SK-N-SH (cell line): ENCODE data around the gene JMJD1C.
"Not testable (repeated sequence)": the region's sequence is repeated elsewhere in the genome, so short reads cannot be mapped to it uniquely, and the experiment has no call there.

Experiments
- CTCF ChIP-seq: fragments of 200-600 bp; sonication (generic); IDR thresholded peaks from 2 replicates; pipeline ENCODE4 v1.6.1; 2017; ENCODE audit warnings: antibody characterized with exemption, mild to moderate bottlenecking, moderate library complexity
- FOXJ3 ChIP-seq: sonication (generic); formaldehyde crosslinking; IDR thresholded peaks from 2 replicates; pipeline ENCODE4 v1.5.1; 2020; ENCODE audit warnings: mild to moderate bottlenecking, missing genetic modification reagents
- GABPA ChIP-seq: IDR thresholded peaks from 2 replicates; pipeline ENCODE4 v1.4.0; 2012; ENCODE audit warnings: low read depth, mild to moderate bottlenecking
- MAX ChIP-seq: IDR thresholded peaks from 2 replicates; pipeline ENCODE4 v1.4.0; 2012; ENCODE audit warnings: low read depth
- NFIC ChIP-seq: IDR thresholded peaks from 2 replicates; pipeline ENCODE4 v1.4.0; 2012; ENCODE audit warnings: borderline replicate concordance
- PBX3 ChIP-seq: IDR thresholded peaks from 2 replicates; pipeline ENCODE4; 2012
- RAD21 ChIP-seq: IDR thresholded peaks from 2 replicates; pipeline ENCODE4 v1.6.1; 2012; ENCODE audit warnings: mild to moderate bottlenecking, low read length
- RFX5 ChIP-seq: IDR thresholded peaks from 2 replicates; pipeline ENCODE4 v1.6.1; 2012; ENCODE audit warnings: mild to moderate bottlenecking, improper control_type of control experiment, low read length
- TCF12 ChIP-seq: IDR thresholded peaks from 2 replicates; pipeline ENCODE4 v1.4.0; 2012
- TEAD4 ChIP-seq: IDR thresholded peaks from 2 replicates; pipeline ENCODE4 v1.4.0; 2012; ENCODE audit warnings: mild to moderate bottlenecking, borderline replicate concordance; ENCODE audit not compliant: insufficient read depth

DNA sequence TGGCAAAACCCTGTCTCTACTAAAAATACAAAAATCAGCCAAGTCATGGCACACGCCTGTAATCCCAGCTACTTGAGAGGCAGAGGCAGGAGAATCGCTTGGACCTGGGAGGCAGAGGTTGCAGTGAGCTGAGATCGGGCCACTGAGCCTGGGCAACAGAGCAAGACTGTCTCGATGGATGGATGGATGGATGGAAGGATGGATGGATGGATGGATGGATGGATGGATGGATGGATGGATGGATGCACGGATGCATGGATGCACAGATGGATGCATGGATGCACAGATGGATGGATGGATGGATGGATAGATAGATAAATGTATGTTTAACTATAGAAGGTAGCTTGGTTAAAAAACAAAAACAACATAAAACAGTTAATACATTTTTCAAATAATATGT, 34.8 kb upstream of the JMJD1C start:
- not testable (repeated sequence) for TF ChIP-seq TEAD4, NFIC, RAD21, GABPA, MAX, CTCF, PBX3, RFX5, FOXJ3, TCF12
